Stimulated activated CD8-positive, alpha-beta memory T cell treated with anti-CD3 and anti-CD28 coated beads, Interleukin-15, amount 100 ng/mL, for 1 hour (primary cell): ENCODE results near the gene ACAD11.

Experiments used
- DNase-seq: peaks from one replicate; pipeline ENCODE4 v3.0.0-alpha.2; 2020; ENCODE audit warnings: low read depth

ACAD11 gene, protein sequence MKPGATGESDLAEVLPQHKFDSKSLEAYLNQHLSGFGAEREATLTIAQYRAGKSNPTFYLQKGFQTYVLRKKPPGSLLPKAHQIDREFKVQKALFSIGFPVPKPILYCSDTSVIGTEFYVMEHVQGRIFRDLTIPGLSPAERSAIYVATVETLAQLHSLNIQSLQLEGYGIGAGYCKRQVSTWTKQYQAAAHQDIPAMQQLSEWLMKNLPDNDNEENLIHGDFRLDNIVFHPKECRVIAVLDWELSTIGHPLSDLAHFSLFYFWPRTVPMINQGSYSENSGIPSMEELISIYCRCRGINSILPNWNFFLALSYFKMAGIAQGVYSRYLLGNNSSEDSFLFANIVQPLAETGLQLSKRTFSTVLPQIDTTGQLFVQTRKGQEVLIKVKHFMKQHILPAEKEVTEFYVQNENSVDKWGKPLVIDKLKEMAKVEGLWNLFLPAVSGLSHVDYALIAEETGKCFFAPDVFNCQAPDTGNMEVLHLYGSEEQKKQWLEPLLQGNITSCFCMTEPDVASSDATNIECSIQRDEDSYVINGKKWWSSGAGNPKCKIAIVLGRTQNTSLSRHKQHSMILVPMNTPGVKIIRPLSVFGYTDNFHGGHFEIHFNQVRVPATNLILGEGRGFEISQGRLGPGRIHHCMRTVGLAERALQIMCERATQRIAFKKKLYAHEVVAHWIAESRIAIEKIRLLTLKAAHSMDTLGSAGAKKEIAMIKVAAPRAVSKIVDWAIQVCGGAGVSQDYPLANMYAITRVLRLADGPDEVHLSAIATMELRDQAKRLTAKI

DNA sequence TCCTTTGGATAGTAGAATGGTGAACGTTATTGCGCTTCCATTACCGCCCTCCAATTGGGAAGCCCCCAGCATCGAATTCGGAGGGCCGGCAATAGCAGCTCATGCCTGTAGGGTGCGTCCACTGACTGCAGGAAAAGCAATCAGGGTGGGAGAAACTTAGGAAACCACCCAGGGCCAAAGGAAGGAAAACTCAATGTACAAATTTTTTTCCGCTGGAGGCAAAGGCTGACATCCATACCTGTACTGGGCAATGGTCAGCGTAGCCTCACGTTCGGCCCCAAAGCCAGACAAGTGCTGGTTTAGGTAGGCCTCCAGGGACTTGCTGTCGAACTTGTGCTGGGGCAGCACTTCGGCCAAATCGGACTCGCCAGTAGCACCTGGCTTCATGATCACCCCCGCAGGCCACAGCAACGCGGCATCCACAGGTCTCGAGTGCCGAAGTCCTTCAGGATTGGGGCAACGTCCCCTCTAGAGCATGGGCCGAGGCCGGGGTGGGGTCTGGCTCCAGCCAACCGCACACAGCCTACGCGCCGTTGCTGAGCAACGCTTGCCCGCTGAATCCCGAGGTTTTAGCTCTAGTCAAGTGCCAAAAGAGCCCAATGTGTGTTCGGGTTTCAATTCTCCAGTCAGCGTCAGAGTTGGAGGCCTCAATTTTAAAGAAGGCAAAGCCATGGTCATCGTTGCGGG, at the start of gene ACAD11:
Gene ACAD11 (minus strand): TSS at position 445 of the 687 bp plus-strand sequence. CDS start 58 bp downstream, at position 387.
- DNase-seq = no peak

DNA sequence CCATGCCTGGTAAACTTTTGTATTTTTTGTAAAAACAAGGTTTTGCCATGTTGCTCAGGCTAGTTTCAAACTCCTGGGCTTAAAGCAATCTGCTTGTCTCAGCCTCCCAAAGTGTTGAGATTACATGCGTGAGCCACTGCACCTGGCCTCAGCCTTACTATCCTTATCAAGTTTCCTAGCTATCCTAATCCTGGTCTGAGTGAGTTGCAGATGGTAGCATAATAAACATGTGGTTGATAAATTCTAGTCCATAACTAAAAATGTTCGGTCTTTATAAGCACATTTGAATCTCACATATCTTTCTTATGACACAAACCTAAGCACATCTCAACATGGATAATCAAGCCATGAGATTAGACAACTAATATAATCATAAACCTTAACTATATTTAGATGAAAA, 44.1 kb upstream of the ACAD11 start:
- no peak for DNase-seq

- no peak for DNase-seq
Observed at GRCh38 chr3:132695422-132695821, 35.8 kb upstream of the ACAD11 start.

GRCh38 chr3:132694991-132695390, 35.4 kb upstream of the ACAD11 start:
- DNase-seq = no peak

GRCh38 chr3:132690040-132690439, 30.4 kb upstream of the ACAD11 start:
- no peak for DNase-seq

GRCh38 chr3:132682201-132682600, 22.6 kb upstream of the ACAD11 start:
- DNase-seq = no peak

- no peak for DNase-seq
Observed at GRCh38 chr3:132681421-132681820, 21.8 kb upstream of the ACAD11 start.

DNA sequence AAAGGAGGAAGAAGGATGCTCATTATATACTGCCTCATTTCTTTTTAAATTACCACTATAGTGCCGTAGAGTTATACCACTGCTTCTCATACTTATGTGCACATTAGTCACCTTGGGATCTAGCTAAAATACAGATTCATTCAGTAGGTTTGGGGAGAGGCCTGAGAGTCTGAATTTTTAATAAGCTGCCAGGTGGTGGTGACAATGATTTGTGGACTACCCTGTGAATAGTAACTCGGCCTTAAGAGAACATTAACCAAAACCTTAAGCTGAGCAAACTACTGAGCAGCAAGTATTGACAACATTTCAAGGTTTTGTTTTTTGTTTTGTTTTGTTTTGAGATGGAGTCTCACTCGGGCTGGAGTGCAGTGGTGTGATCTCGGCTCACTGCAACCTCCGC, 20.3 kb upstream of the ACAD11 start:
- no peak for DNase-seq

DNA sequence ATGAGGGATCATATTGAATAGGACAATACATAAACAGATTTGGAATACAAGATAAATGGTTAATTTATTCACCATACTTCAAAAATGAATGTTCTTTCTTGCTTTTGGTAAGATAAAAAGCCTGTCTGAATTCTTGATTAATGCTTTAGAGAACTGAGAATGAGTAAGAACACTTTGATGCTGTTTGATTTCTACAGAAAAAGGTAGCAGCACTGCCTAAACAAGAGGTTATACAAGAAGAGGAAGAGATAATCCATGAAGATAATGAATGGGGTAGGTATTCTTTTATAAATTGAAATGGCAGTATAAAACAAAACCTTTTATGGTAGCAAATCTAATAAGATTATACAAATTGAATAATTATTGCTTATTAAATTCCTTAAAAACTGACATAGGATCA, 15.8 kb upstream of the ACAD11 start:
- no peak for DNase-seq

GRCh38 chr3:132669256-132669777, 9.7 kb upstream of the ACAD11 start:
- no peak for DNase-seq

- no peak for DNase-seq
Observed at GRCh38 chr3:132665230-132665745, 5.7 kb upstream of the ACAD11 start.

DNA sequence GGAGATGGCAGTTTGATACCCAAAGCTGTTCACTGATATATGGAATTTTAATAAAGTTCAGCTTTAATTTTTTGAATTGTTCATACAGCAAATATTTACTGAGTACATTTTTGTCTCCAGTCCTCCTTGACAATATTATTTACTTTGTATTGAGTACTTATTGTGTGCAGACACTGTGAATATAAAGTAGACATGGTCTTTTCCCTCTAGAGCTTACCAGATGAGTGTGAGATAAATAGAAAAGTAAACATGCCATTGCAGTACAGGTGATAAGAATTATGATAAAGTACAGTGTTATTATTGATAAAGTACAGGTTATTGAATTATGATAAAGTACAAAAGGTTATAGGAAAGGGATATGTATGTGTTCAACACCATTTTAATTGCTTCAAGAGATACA, 2.6 kb upstream of the ACAD11 start:
- DNase-seq = no peak

- no peak for DNase-seq
Observed at GRCh38 chr3:132661101-132661500, 1.5 kb upstream of the ACAD11 start.

GRCh38 chr3:132660811-132661070, 1.1 kb upstream of the ACAD11 start:
- DNase-seq = no peak

DNA sequence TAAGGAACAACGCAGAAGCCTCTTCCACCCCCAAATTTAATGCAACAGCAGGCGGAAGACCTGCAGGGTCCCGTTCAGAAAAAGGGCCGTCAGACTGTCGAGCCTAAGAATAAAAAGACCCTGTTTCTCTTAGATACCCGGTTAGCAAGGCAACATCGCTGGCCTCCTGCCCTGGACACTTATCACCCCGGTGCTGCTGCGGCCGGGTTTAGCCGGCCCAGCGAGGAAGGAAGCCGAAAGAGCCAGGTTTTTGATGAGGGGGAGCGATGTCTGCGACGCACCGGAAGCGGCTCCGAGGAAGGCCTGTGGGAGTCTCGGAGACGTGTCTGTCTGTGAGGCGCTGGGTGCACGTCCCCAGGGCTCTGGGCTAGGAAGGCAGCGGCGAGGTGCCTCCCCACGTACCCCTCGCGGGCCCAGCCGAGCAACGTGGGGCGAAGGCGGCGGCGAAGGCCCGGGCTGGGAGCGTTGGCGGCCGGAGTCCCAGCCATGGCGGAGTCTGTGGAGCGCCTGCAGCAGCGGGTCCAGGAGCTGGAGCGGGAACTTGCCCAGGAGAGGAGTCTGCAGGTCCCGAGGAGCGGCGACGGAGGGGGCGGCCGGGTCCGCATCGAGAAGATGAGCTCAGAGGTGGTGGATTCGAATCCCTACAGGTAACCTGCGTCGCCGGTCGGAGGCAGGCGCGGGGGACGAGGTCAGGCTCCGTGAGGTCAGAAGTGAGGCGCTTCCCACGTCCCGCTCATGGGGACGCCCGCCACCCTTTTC, 622 bp upstream of the ACAD11 start, which contains the start of gene UBA5:
Gene UBA5 (plus strand): TSS at position 278 of the 759 bp plus-strand sequence. CDS start 209 bp downstream, at position 487.
- DNase-seq = peak; percentile 32

GRCh38 chr3:132659000-132659364, 627 bp downstream of the ACAD11 start:
- no peak for DNase-seq

- no peak for DNase-seq
Observed at GRCh38 chr3:132657869-132658747, 1.5 kb downstream of the ACAD11 start.

DNA sequence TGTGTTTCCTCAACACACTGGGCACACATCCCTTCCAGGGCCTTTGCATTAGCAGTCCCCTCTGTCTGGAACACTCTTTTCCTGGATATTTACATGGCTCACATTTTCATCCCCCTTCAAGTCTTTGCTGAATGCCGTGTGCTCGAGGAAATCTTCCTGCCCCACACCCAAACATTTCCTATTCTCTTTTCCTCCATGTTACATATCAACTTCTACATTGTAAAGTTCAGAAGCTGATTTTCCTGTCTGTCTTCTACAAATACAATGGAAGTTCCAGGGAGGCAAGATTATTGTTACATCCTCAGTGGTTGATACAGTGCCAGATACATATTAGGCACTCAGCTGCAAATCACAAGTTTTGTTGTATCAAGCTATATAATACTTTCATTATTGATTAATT, 4.1 kb downstream of the ACAD11 start:
- DNase-seq = no peak

DNA sequence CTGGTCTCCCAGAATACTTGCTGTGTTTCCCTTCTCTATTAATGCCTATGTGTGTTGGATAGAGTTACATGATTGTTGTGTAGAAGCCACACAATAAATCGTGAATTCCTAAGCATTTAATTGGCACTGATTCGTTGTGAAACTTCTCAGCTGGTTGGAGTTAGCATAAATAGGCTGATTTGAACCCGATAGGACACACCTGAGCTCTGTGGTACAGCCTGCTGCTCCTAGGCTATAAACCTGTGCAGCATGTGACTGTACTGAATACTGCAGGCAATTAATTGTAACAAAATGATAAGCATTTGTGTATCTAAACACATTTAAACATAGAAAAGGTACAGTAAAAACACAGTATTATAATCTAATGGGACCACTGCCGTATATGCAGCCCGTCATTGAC, 4.9 kb downstream of the ACAD11 start:
- no peak for DNase-seq

DNA sequence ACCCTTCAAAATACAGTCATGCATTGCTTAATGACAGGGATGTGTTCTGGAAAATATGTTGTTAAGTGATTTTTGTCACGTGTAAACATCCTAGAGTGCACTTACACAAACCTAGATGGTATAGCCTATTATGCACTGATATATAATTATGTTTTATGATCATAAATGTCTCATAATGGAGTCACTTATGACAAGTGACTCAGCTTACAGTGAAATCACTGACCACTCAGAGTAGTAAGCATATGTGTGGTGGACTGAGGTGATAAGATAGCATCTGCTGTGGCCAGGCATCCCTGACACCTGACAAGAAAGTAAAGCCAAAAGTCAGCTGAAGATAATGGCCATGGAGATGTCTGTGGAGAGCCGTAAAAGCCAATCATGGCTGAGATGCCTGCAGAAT, 5.4 kb downstream of the ACAD11 start:
- DNase-seq = no peak
